ENCODE measurements around the gene NFYA. TPM values are rescaled to one million over a fixed set of nuclear protein-coding genes. Genes with fewer than 3 reads are reported as not detected.

Gene NFYA
- total and polyA plus RNA-seq, 2 of the 4 experiments (the other 2 are of a cell fraction), result 10.9 to 28.5 TPM

DNA sequence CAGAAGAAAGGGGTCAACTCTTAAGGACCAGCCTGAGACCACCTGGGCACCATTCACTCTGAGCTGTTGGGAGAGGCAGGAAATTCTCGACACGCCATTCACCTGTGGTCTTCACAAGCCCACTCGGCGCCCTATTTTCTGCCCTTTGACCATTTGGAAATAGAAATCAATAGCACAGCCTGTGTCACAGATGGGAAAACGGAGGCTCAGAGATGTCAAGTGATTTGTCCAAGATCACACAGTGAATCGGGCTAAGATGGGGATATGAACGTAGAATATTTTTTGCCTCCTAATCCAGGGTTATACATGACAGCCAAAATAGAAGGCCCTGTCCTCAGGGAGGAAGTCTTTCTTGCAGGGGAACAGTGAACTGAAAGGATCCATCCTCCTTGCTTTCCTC lies 22.8 kb upstream of the NFYA start:
- ChIA-PET CTCF (no interaction called here), POLR2A (ENCODE audit: unreplicated experiment) (no interaction called here)
- H3K27me3 ChIP-seq (ENCODE audit: control insufficient read depth, insufficient read depth, low read length), result peaks cover 16% of the 10 kb centered on the region
- no peak overlapping the region for H3K14ac ChIP-seq (replicated peaks; ENCODE audit: low read depth, low read length)
- H2AK9ac ChIP-seq (replicated peaks; ENCODE audit: low read depth, low read length, poor library complexity), result no peak overlapping the region
- H3K4me2 ChIP-seq (ENCODE audit: low read depth, low read length), result no peak overlapping the region
- H2BK120ac ChIP-seq (ENCODE audit: low read depth, low read length), result no peak overlapping the region
- H3K36me3 ChIP-seq (ENCODE audit: control insufficient read depth, insufficient read depth, low read length), result no peaks in the 10 kb centered on the region
- BruUV-seq (replicated peaks), result no TSS peak
- H2AK5ac ChIP-seq (ENCODE audit: low read depth, low read length), result no peak overlapping the region
- H3K4me1 ChIP-seq (ENCODE audit: control insufficient read depth, insufficient read depth, low read length), result no peaks in the 10 kb centered on the region
- DNase-seq, result no peak
- H2BK15ac ChIP-seq (ENCODE audit: low read depth, low read length), result no peak overlapping the region
- no CpG with 5 or more reads among the region's 7 CpGs for WGBS, 2 experiments (ENCODE audit: extremely low coverage in 2 of 2, insufficient read length in 1 of 2)
- H4K5ac ChIP-seq (ENCODE audit: low read depth, low read length), result no peak overlapping the region
- no peak overlapping the region for H2AFZ ChIP-seq (replicated peaks; ENCODE audit: low read length, poor library complexity)
- no peak overlapping the region for H4K91ac ChIP-seq (ENCODE audit: insufficient read depth, low read depth, low read length)
- H3K9me3 ChIP-seq (ENCODE audit: control insufficient read depth, insufficient read depth, low read length), result no peaks in the 10 kb centered on the region
- H3K79me1 ChIP-seq (ENCODE audit: low read depth in 1 of 2, low read length in 2 of 2), result no peaks in the 10 kb centered on the region
- TF ChIP-seq RAD21 (IDR thresholded peaks at IDR 0.05; ENCODE audit: low read length) (no peak), CHD1 (IDR thresholded peaks at IDR 0.05; ENCODE audit: low read depth, low read length) (no peak), CEBPB (IDR thresholded peaks at IDR 0.05; ENCODE audit: low read depth, low read length) (no peak), MAFK (IDR thresholded peaks at IDR 0.05; ENCODE audit: low read depth, low read length) (no peak), SMC3 (IDR thresholded peaks at IDR 0.05; ENCODE audit: low read depth, low read length) (no peak)
- TF ChIP-seq, protein P1, sequence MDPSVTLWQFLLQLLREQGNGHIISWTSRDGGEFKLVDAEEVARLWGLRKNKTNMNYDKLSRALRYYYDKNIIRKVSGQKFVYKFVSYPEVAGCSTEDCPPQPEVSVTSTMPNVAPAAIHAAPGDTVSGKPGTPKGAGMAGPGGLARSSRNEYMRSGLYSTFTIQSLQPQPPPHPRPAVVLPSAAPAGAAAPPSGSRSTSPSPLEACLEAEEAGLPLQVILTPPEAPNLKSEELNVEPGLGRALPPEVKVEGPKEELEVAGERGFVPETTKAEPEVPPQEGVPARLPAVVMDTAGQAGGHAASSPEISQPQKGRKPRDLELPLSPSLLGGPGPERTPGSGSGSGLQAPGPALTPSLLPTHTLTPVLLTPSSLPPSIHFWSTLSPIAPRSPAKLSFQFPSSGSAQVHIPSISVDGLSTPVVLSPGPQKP (IDR thresholded peaks at IDR 0.05; ENCODE audit: borderline replicate concordance, low read depth, low read length), result no peak
- dilution Hi-C loops (cut with HindIII; ENCODE audit: low sequenced_read_pairs, unreplicated experiment) (no loop called here), in situ Hi-C loops (cut with MboI; ENCODE audit: low sequenced_read_pairs) (loop anchor here (25.0 kb wide), 2 partner anchors 1063 to 1688 kb away; no protein-coding TSS in a partner anchor), intact Hi-C loops (cut with micrococcal nuclease) (no loop called here)
- H3K18ac ChIP-seq (ENCODE audit: low read depth, low read length), result no peak overlapping the region
- 0 out of 2 replicates have a peak, but pooled peaks cover 4% of the 10 kb centered on the region for H3K9me1 ChIP-seq (ENCODE audit: insufficient read depth, low read length)
- no peak overlapping the region for H4K8ac ChIP-seq (ENCODE audit: low read depth in 2 of 2, low read length in 2 of 2)
- no peak overlapping the region for H3K9ac ChIP-seq (ENCODE audit: low read depth, low read length)
- no peak overlapping the region for H3K56ac ChIP-seq (ENCODE audit: extremely low read depth, insufficient read depth, low read length)
- H3K27ac ChIP-seq (ENCODE audit: insufficient read depth, low read length), result no peak overlapping the region
- no peak overlapping the region for H2BK5ac ChIP-seq (ENCODE audit: low read depth, low read length, poor library complexity, severe bottlenecking)
- H3K23ac ChIP-seq (ENCODE audit: low read depth, low read length), result no peak overlapping the region
- H3K4me3 ChIP-seq (ENCODE audit: insufficient read depth, low read depth, low read length), result no peak overlapping the region
- no peak for ATAC-seq (ENCODE audit: low read depth)
- no peak overlapping the region for H2BK20ac ChIP-seq (ENCODE audit: low read depth, low read length)
- no peak overlapping the region for H3K4ac ChIP-seq (ENCODE audit: low read depth, low read length)
- H4K20me1 ChIP-seq (ENCODE audit: insufficient read depth, low read length), result no peaks in the 10 kb centered on the region

Data from IMR-90 (cell line).